IMR-90 (cell line): ENCODE data around the gene CDCA4. TPM values are rescaled to one million over a fixed set of nuclear protein-coding genes. Genes with fewer than 3 reads are reported as not detected.

Experiments used
- ATAC-seq: fragments of 200-7000 bp; cut with Tn5 transposase; 2 replicates; pipeline ENCODE4 v1.9.1; 2020; ENCODE audit warnings: low read depth, mild to moderate bottlenecking, moderate library complexity
- BruUV-seq: library from RNA; stranded (reverse); fragments of 400-500 nt; replicated peaks from 2 replicates; lab custom pipeline; 2021; lab: Mats Ljungman, UMichigan
- CTCF ChIA-PET: fragments of 300-600 bp; formaldehyde crosslinking; extraction: SDS; loops from one replicate; lab custom pipeline; 2021; ENCODE audit warnings: antibody characterized with exemption; lab: Yijun Ruan, JAX
- POLR2A ChIA-PET: fragments of 300-600 bp; sonication (Branson Sonifier 250); formaldehyde crosslinking; loops from one replicate; lab custom pipeline; 2022; ENCODE audit warnings: antibody characterized with exemption; ENCODE audit not compliant: unreplicated experiment; lab: Charles Lee
- DNase-seq: peaks from one replicate; pipeline ENCODE4 v3.0.0; 2013
- H2AFZ ChIP-seq: replicated peaks from 2 replicates; pipeline ENCODE3; 2013; ENCODE audit warnings: low read length, mild to moderate bottlenecking; ENCODE audit not compliant: poor library complexity
- H2AK5ac ChIP-seq: 2 replicates; pipeline ENCODE4 v1.6.1; 2013; ENCODE audit warnings: low read depth, low read length, inconsistent platforms
- H2AK9ac ChIP-seq: replicated peaks from 2 replicates; pipeline ENCODE3; 2013; ENCODE audit warnings: mild to moderate bottlenecking, low read depth, low read length, moderate library complexity; ENCODE audit not compliant: poor library complexity
- H2BK120ac ChIP-seq: 2 replicates; pipeline ENCODE4 v1.6.1; 2013; ENCODE audit warnings: low read depth, low read length, inconsistent platforms
- H2BK15ac ChIP-seq: 3 replicates; pipeline ENCODE4 v1.6.1; 2013; ENCODE audit warnings: low read depth, low read length, inconsistent platforms
- H2BK20ac ChIP-seq: 2 replicates; pipeline ENCODE4 v1.6.1; 2013; ENCODE audit warnings: low read depth, mild to moderate bottlenecking, inconsistent platforms, low read length, moderate library complexity
- H2BK5ac ChIP-seq: 2 replicates; pipeline ENCODE4 v1.6.1; 2013; ENCODE audit warnings: mild to moderate bottlenecking, low read depth, low read length, inconsistent platforms; ENCODE audit not compliant: poor library complexity, severe bottlenecking
- H3K14ac ChIP-seq: replicated peaks from 2 replicates; pipeline ENCODE4 v1.6.1; 2013; ENCODE audit warnings: low read depth, low read length, inconsistent platforms
- H3K18ac ChIP-seq: 2 replicates; pipeline ENCODE4 v1.6.1; 2013; ENCODE audit warnings: low read depth, low read length, control low read depth
- H3K23ac ChIP-seq: 2 replicates; pipeline ENCODE4 v1.6.1; 2013; ENCODE audit warnings: low read depth, low read length, inconsistent platforms
- H3K27ac ChIP-seq: 2 replicates; pipeline ENCODE4 v1.5.1; 2013; ENCODE audit warnings: mild to moderate bottlenecking, control low read depth, low read length; ENCODE audit not compliant: insufficient read depth
- H3K27me3 ChIP-seq: 2 replicates; pipeline ENCODE4 v1.6.1; 2013; ENCODE audit warnings: low read length; ENCODE audit not compliant: control insufficient read depth, insufficient read depth
- H3K36me3 ChIP-seq: 2 replicates; pipeline ENCODE4 v1.6.1; 2013; ENCODE audit warnings: low read length, mixed read lengths; ENCODE audit not compliant: control insufficient read depth, insufficient read depth
- H3K4ac ChIP-seq: 2 replicates; pipeline ENCODE4 v1.6.1; 2013; ENCODE audit warnings: low read depth, low read length, inconsistent platforms
- H3K4me1 ChIP-seq: 2 replicates; pipeline ENCODE4 v1.6.1; 2013; ENCODE audit warnings: low read length, mixed read lengths; ENCODE audit not compliant: control insufficient read depth, insufficient read depth
- H3K4me2 ChIP-seq: 2 replicates; pipeline ENCODE4 v1.6.1; 2013; ENCODE audit warnings: low read depth, mild to moderate bottlenecking, control low read depth, low read length, moderate library complexity
- H3K4me3 ChIP-seq: 2 replicates; pipeline ENCODE4 v1.5.1; 2013; ENCODE audit warnings: low read depth, mild to moderate bottlenecking, control low read depth, low read length, moderate library complexity; ENCODE audit not compliant: insufficient read depth
- H3K56ac ChIP-seq: 2 replicates; pipeline ENCODE4 v1.6.1; 2013; ENCODE audit warnings: low read length, inconsistent platforms; ENCODE audit not compliant: insufficient read depth; ENCODE audit errors: extremely low read depth
- H3K79me1 ChIP-seq, 2 experiments: 2 replicates each; pipeline ENCODE4 v1.6.1; 2013; ENCODE audit warnings: low read length in 2 of 2, inconsistent platforms in 1 of 2, low read depth in 1 of 2
- H3K9ac ChIP-seq: 2 replicates; pipeline ENCODE4 v1.6.1; 2013; ENCODE audit warnings: low read depth, low read length, control low read depth
- H3K9me1 ChIP-seq: 2 replicates; pipeline ENCODE4 v1.6.1; 2013; ENCODE audit warnings: low read length, inconsistent platforms; ENCODE audit not compliant: insufficient read depth
- H3K9me3 ChIP-seq: 2 replicates; pipeline ENCODE4 v1.6.1; 2013; ENCODE audit warnings: low read length; ENCODE audit not compliant: control insufficient read depth, insufficient read depth
- H4K20me1 ChIP-seq: 2 replicates; pipeline ENCODE4 v1.6.1; 2013; ENCODE audit warnings: low read length, inconsistent platforms; ENCODE audit not compliant: insufficient read depth
- H4K5ac ChIP-seq: 2 replicates; pipeline ENCODE4 v1.6.1; 2013; ENCODE audit warnings: mild to moderate bottlenecking, low read depth, low read length, control low read depth
- H4K8ac ChIP-seq, 2 experiments: 2 replicates each; pipeline ENCODE4 v1.6.1; 2013; ENCODE audit warnings: low read depth in 2 of 2, low read length in 2 of 2, control low read depth in 1 of 2, inconsistent platforms in 1 of 2
- H4K91ac ChIP-seq: 2 replicates; pipeline ENCODE4 v1.6.1; 2013; ENCODE audit warnings: low read depth, low read length, inconsistent platforms; ENCODE audit not compliant: insufficient read depth
- CTCF ChIP-seq: conservative IDR thresholded peaks from 2 replicates; pipeline ENCODE4 v1.5.1; 2012; ENCODE audit warnings: mild to moderate bottlenecking, low read depth, low read length, improper control_type of control experiment
- SMC3 ChIP-seq: fragments of 150-350 bp; IDR thresholded peaks from 2 replicates; pipeline ENCODE4 v1.6.1; 2016; ENCODE audit warnings: low read depth, mild to moderate bottlenecking, antibody characterized with exemption, low read length, moderate library complexity
- WGBS, 2 experiments: methylation state at CpG; one replicate each; pipeline versions ENCODE4 v1.1.5 to v1.1.7; 2013; ENCODE audit warnings: missing lambda C conversion rate in 2 of 2; ENCODE audit not compliant: insufficient read length in 1 of 2; ENCODE audit errors: extremely low coverage in 2 of 2; 5-methylcytosine and 5-hydroxymethylcytosine counted together
- dilution Hi-C: fragments of 300-500 bp; cut with HindIII; formaldehyde crosslinking; loops from one replicate; pipeline ENCODE4 v1.14.3; 2018; ENCODE audit warnings: low sequenced_read_pairs; ENCODE audit not compliant: unreplicated experiment
- in situ Hi-C: fragments of 300-500 bp; cut with MboI; formaldehyde crosslinking; loops from 3 replicates; pipeline ENCODE4 v1.14.3; 2019; ENCODE audit warnings: low sequenced_read_pairs, inconsistent platforms, mixed read lengths
- intact Hi-C: fragments of 100-400 bp; cut with micrococcal nuclease; formaldehyde crosslinking; loops from 2 replicates; pipeline ENCODE4 v1.10.0; 2022
- polyA plus RNA-seq, 3 experiments: library from polyadenylated mRNA; depleted of rRNA; stranded (reverse); fragments of >200 nt; gene quantifications; 2 replicates each; pipeline ENCODE4 v1.2.3, GENCODE V29; 2012; ENCODE audit warnings: low replicate concordance in 1 of 3
- total RNA-seq: library from RNA; depleted of rRNA; stranded (reverse); fragments of >200 nt; gene quantifications from 2 replicates; pipeline ENCODE4 v1.2.3, GENCODE V29; 2012

The CDCA4 gene
- total and polyA plus RNA-seq, 2 of the 4 experiments (the other 2 are of a cell fraction), result 17.7 to 18.6 TPM

DNA sequence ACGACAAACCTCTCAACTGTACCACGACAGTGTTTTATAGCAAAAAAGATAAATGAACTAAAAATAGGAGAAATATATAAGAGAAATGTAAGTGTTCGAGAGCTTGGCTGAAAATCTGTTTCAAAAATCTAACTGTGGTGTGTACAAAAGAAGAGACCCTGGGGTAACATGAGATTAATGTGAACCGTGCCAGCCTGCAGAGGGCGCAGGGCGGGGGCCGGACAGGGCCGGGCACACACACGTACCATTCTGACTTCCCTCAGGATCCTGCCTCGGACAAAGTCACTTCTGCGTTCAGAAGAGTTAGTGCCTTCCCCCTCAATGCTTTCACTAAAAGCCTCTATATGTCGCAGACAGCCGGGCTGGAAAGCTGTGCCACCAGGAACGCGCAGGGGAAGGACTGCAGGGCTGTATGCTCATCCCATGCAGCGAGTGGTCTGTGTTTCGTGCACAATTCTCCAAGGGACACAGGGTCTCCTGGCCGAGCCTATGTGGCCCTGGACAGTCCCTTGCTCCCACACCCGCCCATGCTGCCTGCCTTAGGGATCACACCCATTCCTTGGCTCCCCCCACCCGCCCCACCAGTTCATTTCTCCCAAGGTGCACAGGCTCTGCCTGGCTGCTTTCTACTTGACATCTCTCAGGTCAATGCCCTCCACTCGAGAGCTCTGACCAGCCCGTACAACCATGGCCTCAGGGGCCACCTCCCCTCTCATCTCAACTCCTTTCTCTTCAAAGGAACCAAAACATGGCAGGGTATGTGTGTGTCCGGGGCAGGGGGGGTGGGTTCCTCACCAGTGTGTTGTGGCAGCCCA is 8.5 kb downstream of the CDCA4 start:
- H2BK20ac ChIP-seq, result no peak overlapping the region
- H3K4me1 ChIP-seq, result peaks cover 22% of the 10 kb centered on the region
- intact Hi-C loops (no loop called here), dilution Hi-C loops (no loop called here), in situ Hi-C loops (no loop called here)
- no peaks in the 10 kb centered on the region for H3K27me3 ChIP-seq
- peaks cover 28% of the 10 kb centered on the region for H3K36me3 ChIP-seq
- H3K18ac ChIP-seq, result no peak overlapping the region
- no peaks in the 10 kb centered on the region for H3K9me3 ChIP-seq
- H3K14ac ChIP-seq, result no peak overlapping the region
- ChIA-PET CTCF (interaction anchor here (0.6 to 1.0 kb wide), 3 partner anchors 32 to 492 kb away, joined by 3 read pairs; no protein-coding TSS in a partner anchor), POLR2A (interaction anchor here (0.6 kb wide), 1 partner anchor 28 kb away, joined by 3 read pairs; no protein-coding TSS in a partner anchor)
- H3K23ac ChIP-seq, result no peak overlapping the region
- no peak for DNase-seq
- H4K8ac ChIP-seq, result no peak overlapping the region
- H3K79me1 ChIP-seq, result peaks cover 20 to 56% of the 10 kb centered on the region in 2 experiments
- H2AK9ac ChIP-seq, result no peak overlapping the region
- WGBS, 2 experiments, result 75% methylated on average over 11 of the region's 23 CpGs; no CpG with 5 or more reads in 1 of the 2 experiments
- no peak overlapping the region for H3K9ac ChIP-seq
- H3K4me2 ChIP-seq, result no peak overlapping the region
- no peak overlapping the region for H3K27ac ChIP-seq
- no peak overlapping the region for H4K5ac ChIP-seq
- H3K4ac ChIP-seq, result no peak overlapping the region; the same call in 1 of the 2 replicates
- peak overlapping the region; percentile 69 for H2AFZ ChIP-seq
- no peak overlapping the region for H3K4me3 ChIP-seq
- peak; percentile 10; the same call in 1 of the 2 replicates for TF ChIP-seq CTCF
- TF ChIP-seq SMC3, result no peak
- BruUV-seq, result no TSS peak
- no peak overlapping the region for H2BK15ac ChIP-seq
- peaks cover 68% of the 10 kb centered on the region for H4K20me1 ChIP-seq
- no peak overlapping the region for H2AK5ac ChIP-seq
- ATAC-seq, result no peak
- H3K9me1 ChIP-seq, result peaks cover 26% of the 10 kb centered on the region
- H3K56ac ChIP-seq, result no peak overlapping the region
- H4K91ac ChIP-seq, result no peak overlapping the region
- H2BK120ac ChIP-seq, result no peak overlapping the region
- H2BK5ac ChIP-seq, result no peak overlapping the region
